Naive thymus-derived CD8-positive, alpha-beta T cell (primary cell): Measurements from ENCODE around the gene CCNJ. TPM values are rescaled to one million over a fixed set of nuclear protein-coding genes. Genes with fewer than 3 reads are reported as not detected.

Source experiments
- ATAC-seq, 2 donors: fragments of 150-1000 bp; cut with Tn5 transposase in 1 of 2; sonication (Bioruptor Pico), chemical (Tn5 transposase) in 1 of 2; 1 replicate in 1 of 2; 2 replicates in 1 of 2; pipeline ENCODE4 v1.10.0; 2021; ENCODE audit warnings: mild to moderate bottlenecking in 2 of 2, moderate library complexity in 2 of 2
- POLR2A ChIA-PET: fragments of 350-600 bp; sonication (Branson Sonifier 250); formaldehyde crosslinking; loops from one replicate; lab custom pipeline; 2021; ENCODE audit warnings: antibody characterized with exemption; lab: Charles Lee
- DNase-seq, 10 donors: peaks; one replicate each; pipeline versions ENCODE4 v3.0.0 to v3.0.0-alpha.2; 2020 to 2022
- H3K27ac Mint-ChIP-seq, 10 donors: one replicate each; pipeline ENCODE4 v1.8.0; 2020 to 2022; ENCODE audit warnings: mild to moderate bottlenecking in 10 of 10, mixed read lengths in 10 of 10, moderate library complexity in 4 of 10, inconsistent platforms in 1 of 10
- H3K27me3 Mint-ChIP-seq, 5 donors: one replicate each; pipeline ENCODE4 v1.8.0; 2021 to 2022; ENCODE audit warnings: mixed read lengths in 5 of 5
- H3K36me3 Mint-ChIP-seq, 3 donors: one replicate each; pipeline ENCODE4 v1.8.0; 2020 to 2022; ENCODE audit warnings: mixed read lengths in 3 of 3, mild to moderate bottlenecking in 2 of 3, inconsistent platforms in 1 of 3
- H3K4me1 Mint-ChIP-seq, 4 donors: one replicate each; pipeline ENCODE4 v1.8.0; 2021 to 2022; ENCODE audit warnings: mixed read lengths in 4 of 4
- H3K4me3 Mint-ChIP-seq, 10 donors: one replicate each; pipeline ENCODE4 v1.8.0; 2020 to 2022; ENCODE audit warnings: mild to moderate bottlenecking in 10 of 10, mixed read lengths in 10 of 10, moderate library complexity in 6 of 10, inconsistent platforms in 1 of 10
- H3K9me3 Mint-ChIP-seq, 9 donors: one replicate each; pipeline ENCODE4 v1.8.0; 2020 to 2022; ENCODE audit warnings: mixed read lengths in 9 of 9, mild to moderate bottlenecking in 3 of 9, inconsistent platforms in 1 of 9, moderate library complexity in 1 of 9
- polyA plus RNA-seq, 3 donors: library from polyadenylated mRNA; unstranded; fragments of 300-500 nt; fragmentation: Illumina TruSeq; gene quantifications; one replicate each; pipeline ENCODE4 v1.2.3, GENCODE V29; 2021
- total RNA-seq, 8 experiments: library from RNA in 2 of 8; stranded (reverse) in 2 of 8; gene quantifications; one replicate each; pipeline ENCODE4 v1.2.3 and lab custom pipeline; 2021 to 2026

CCNJ gene
- total and polyA plus RNA-seq, 5 experiments from 2014 or later = 0.56 to 8.1 (median 1.8) TPM

GRCh38 chr10:96073722-96074121 lies 30.3 kb downstream of the CCNJ start:
- POLR2A ChIA-PET = no interaction called here
- no peaks in the 10 kb centered on the region for H3K9me3 Mint-ChIP-seq
- peaks cover 0 to 4% (median 0%) of the 10 kb centered on the region in 4 donors for H3K4me1 Mint-ChIP-seq
- no peak for DNase-seq
- H3K27me3 Mint-ChIP-seq = no peaks in the 10 kb centered on the region
- no peak overlapping the region for H3K4me3 Mint-ChIP-seq
- peaks cover 0 to 18% (median 14%) of the 10 kb centered on the region in 3 donors for H3K36me3 Mint-ChIP-seq
- ATAC-seq = no peak
- H3K27ac Mint-ChIP-seq = peak overlapping the region in 2 of 10 donors; percentile 27 to 45

GRCh38 chr10:96074776-96075175 lies 31.4 kb downstream of the CCNJ start:
- DNase-seq = no peak
- H3K27me3 Mint-ChIP-seq = no peaks in the 10 kb centered on the region
- no peak overlapping the region for H3K4me3 Mint-ChIP-seq
- no peak overlapping the region for H3K27ac Mint-ChIP-seq
- peaks cover 0 to 4% (median 0%) of the 10 kb centered on the region in 4 donors for H3K4me1 Mint-ChIP-seq
- POLR2A ChIA-PET = no interaction called here
- H3K36me3 Mint-ChIP-seq = peaks cover 4 to 23% (median 16%) of the 10 kb centered on the region in 3 donors
- no peak for ATAC-seq
- H3K9me3 Mint-ChIP-seq = no peaks in the 10 kb centered on the region

- H3K9me3 Mint-ChIP-seq = no peaks in the 10 kb centered on the region
- no peak overlapping the region for H3K27ac Mint-ChIP-seq
- no peak overlapping the region for H3K4me3 Mint-ChIP-seq
- no peaks in the 10 kb centered on the region for H3K27me3 Mint-ChIP-seq
- POLR2A ChIA-PET = interaction anchor here (1.2 kb wide), 1 partner anchor 54 kb away, joined by 3 read pairs; no protein-coding TSS in a partner anchor
- DNase-seq (no peak), ATAC-seq (no peak)
- peaks cover 0 to 8% (median 0%) of the 10 kb centered on the region in 4 donors for H3K4me1 Mint-ChIP-seq
- H3K36me3 Mint-ChIP-seq = peaks cover 11 to 32% (median 19%) of the 10 kb centered on the region in 3 donors
These were observed 32.6 kb downstream of the CCNJ start for GRCh38 chr10:96075977-96076376.

GRCh38 chr10:96077156-96077555 lies 33.8 kb downstream of the CCNJ start:
- Mint-ChIP-seq H3K9me3 (no peaks in the 10 kb centered on the region), H3K36me3 (peaks cover 13 to 40% (median 27%) of the 10 kb centered on the region in 3 donors), H3K27ac (no peak overlapping the region), H3K4me1 (peaks cover 0 to 8% (median 0%) of the 10 kb centered on the region in 4 donors), H3K27me3 (no peaks in the 10 kb centered on the region), H3K4me3 (no peak overlapping the region)
- ATAC-seq (no peak), DNase-seq (no peak)
- POLR2A ChIA-PET = interaction anchor here (0.5 kb wide), 1 partner anchor 61 kb away, joined by 5 read pairs; no protein-coding TSS in a partner anchor

GRCh38 chr10:96082153-96082552 lies 38.8 kb downstream of the CCNJ start:
- Mint-ChIP-seq H3K36me3 (peaks cover 13 to 50% (median 43%) of the 10 kb centered on the region in 3 donors), H3K27me3 (no peaks in the 10 kb centered on the region), H3K27ac (no peak overlapping the region), H3K4me3 (no peak overlapping the region), H3K4me1 (peaks cover 0 to 6% (median 1%) of the 10 kb centered on the region in 4 donors), H3K9me3 (no peaks in the 10 kb centered on the region)
- ATAC-seq = no peak
- POLR2A ChIA-PET = interaction anchor here (0.6 kb wide), 1 partner anchor 48 kb away, joined by 3 read pairs; the partner anchor contains the start of gene ZNF518A
- DNase-seq = no peak

- Mint-ChIP-seq H3K36me3 (peaks cover 13 to 56% (median 44%) of the 10 kb centered on the region in 3 donors), H3K27ac (no peak overlapping the region), H3K27me3 (no peaks in the 10 kb centered on the region), H3K9me3 (no peaks in the 10 kb centered on the region), H3K4me1 (peaks cover 0 to 4% (median 2%) of the 10 kb centered on the region in 4 donors), H3K4me3 (no peak overlapping the region)
- POLR2A ChIA-PET = interaction anchor here (2.1 kb wide), 1 partner anchor 47 kb away, joined by 8 read pairs; the partner anchor contains the start of gene ZNF518A
- DNase-seq = no peak
- ATAC-seq = no peak
These were observed 39.4 kb downstream of the CCNJ start for GRCh38 chr10:96082748-96083147.

GRCh38 chr10:96089116-96089515 lies 45.7 kb downstream of the CCNJ start:
- peak overlapping the region in 9 of 10 donors; percentile 97 to 99 (median 99) for H3K27ac Mint-ChIP-seq
- peaks cover 14 to 32% (median 23%) of the 10 kb centered on the region in 5 donors for H3K27me3 Mint-ChIP-seq

GRCh38 chr10:96089670-96090462 lies 46.5 kb downstream of the CCNJ start:
- H3K4me3 Mint-ChIP-seq = peak overlapping the region; percentile 87 to 97 (median 95)
- peaks cover 3 to 17% (median 10%) of the 10 kb centered on the region in 4 donors for H3K4me1 Mint-ChIP-seq
- POLR2A ChIA-PET = interaction anchor here (0.6 to 4.8 kb wide), 11 partner anchors 38 to 497 kb away, joined by 3 to 211 read pairs (median 7); partner anchors contain the start of genes CC2D2B, CCNJ, TCTN3 and TM9SF3
- peak; percentile 85 to 89 for ATAC-seq
- DNase-seq = peak; percentile 84 to 96 (median 92)
- peaks cover 14 to 33% (median 18%) of the 10 kb centered on the region in 3 donors for H3K36me3 Mint-ChIP-seq
- peaks cover 16 to 36% (median 25%) of the 10 kb centered on the region in 5 donors for H3K27me3 Mint-ChIP-seq
- H3K27ac Mint-ChIP-seq = peak overlapping the region; percentile 97 to 99 (median 99)
- H3K9me3 Mint-ChIP-seq = peaks cover 0 to 12% (median 7%) of the 10 kb centered on the region in 9 donors

More at GRCh38 chr10:96089116-96089515, 45.7 kb downstream of the CCNJ start:
- Mint-ChIP-seq H3K4me3 (peak overlapping the region; percentile 60 to 97 (median 94)), H3K9me3 (peaks cover 0 to 12% (median 7%) of the 10 kb centered on the region in 9 donors), H3K36me3 (peaks cover 17 to 33% (median 20%) of the 10 kb centered on the region in 3 donors), H3K4me1 (peaks cover 3 to 19% (median 10%) of the 10 kb centered on the region in 4 donors)
- DNase-seq (peak in 1 of 10 donors; percentile 0), ATAC-seq (no peak)
- POLR2A ChIA-PET = interaction anchor here (0.6 to 4.8 kb wide), 9 partner anchors 41 to 396 kb away, joined by 3 to 211 read pairs (median 7); partner anchors contain the start of genes CC2D2B, CCNJ, TCTN3 and ZNF518A

GRCh38 chr10:96090463-96090800 lies 47.0 kb downstream of the CCNJ start:
- POLR2A ChIA-PET = interaction anchor here (1.2 to 4.8 kb wide), 7 partner anchors 38 to 497 kb away, joined by 3 to 211 read pairs (median 7); partner anchors contain the start of genes CCNJ, TCTN3, TM9SF3 and ZNF518A
- Mint-ChIP-seq H3K9me3 (peaks cover 0 to 12% (median 7%) of the 10 kb centered on the region in 9 donors), H3K36me3 (peaks cover 10 to 29% (median 22%) of the 10 kb centered on the region in 3 donors), H3K4me3 (peak overlapping the region; percentile 87 to 97 (median 95)), H3K4me1 (peaks cover 3 to 17% (median 10%) of the 10 kb centered on the region in 4 donors), H3K27me3 (peaks cover 22 to 41% (median 31%) of the 10 kb centered on the region in 5 donors), H3K27ac (peak overlapping the region; percentile 97 to 99 (median 99))
- DNase-seq (no peak), ATAC-seq (no peak)

GRCh38 chr10:96092999-96093767 lies 49.8 kb downstream of the CCNJ start:
- H3K27ac Mint-ChIP-seq = no peak overlapping the region
- H3K36me3 Mint-ChIP-seq = peaks cover 2 to 30% (median 22%) of the 10 kb centered on the region in 3 donors
- peaks cover 3 to 15% (median 10%) of the 10 kb centered on the region in 4 donors for H3K4me1 Mint-ChIP-seq
- H3K27me3 Mint-ChIP-seq = peaks cover 39 to 66% (median 52%) of the 10 kb centered on the region in 5 donors
- POLR2A ChIA-PET = interaction anchor here (3.3 kb wide), 1 partner anchor 37 kb away, joined by 13 read pairs; the partner anchor contains the start of gene ZNF518A
- H3K4me3 Mint-ChIP-seq = no peak overlapping the region
- no peak for ATAC-seq
- no peak for DNase-seq
- peaks cover 0 to 16% (median 7%) of the 10 kb centered on the region in 9 donors for H3K9me3 Mint-ChIP-seq

- POLR2A ChIA-PET = interaction anchor here (3.3 kb wide), 1 partner anchor 36 kb away, joined by 13 read pairs; the partner anchor contains the start of gene ZNF518A
- ATAC-seq (no peak), DNase-seq (no peak)
- Mint-ChIP-seq H3K4me1 (peaks cover 3 to 13% (median 10%) of the 10 kb centered on the region in 4 donors), H3K27me3 (peaks cover 40 to 73% (median 58%) of the 10 kb centered on the region in 5 donors), H3K27ac (no peak overlapping the region), H3K4me3 (no peak overlapping the region), H3K36me3 (peaks cover 2 to 30% (median 24%) of the 10 kb centered on the region in 3 donors), H3K9me3 (peaks cover 0 to 16% (median 7%) of the 10 kb centered on the region in 9 donors)
These were observed 50.6 kb downstream of the CCNJ start for GRCh38 chr10:96093948-96094347.
